Neural progenitor cell (in vitro differentiated cells): ENCODE results near the gene ELMOD1.

Experiments
- EZH2 ChIP-seq: fragments of 200-600 bp; sonication (generic); IDR thresholded peaks from 2 replicates; pipeline ENCODE4 v1.6.1; 2017; ENCODE audit warnings: antibody characterized with exemption, mild to moderate bottlenecking, moderate library complexity
- EZH2phosphoT487 ChIP-seq: fragments of 200-600 bp; sonication (generic); IDR thresholded peaks from 2 replicates; pipeline ENCODE4 v1.6.1; 2017; ENCODE audit warnings: antibody characterized with exemption
- TF ChIP-seq, protein P1 (sequence below): fragments of 200-600 bp; sonication (generic); IDR thresholded peaks from 2 replicates; pipeline ENCODE4 v1.5.1; 2017; ENCODE audit warnings: antibody characterized with exemption, mild to moderate bottlenecking

GRCh38 chr11:107648242-107648641 is 57.3 kb downstream of the ELMOD1 start:
- TF ChIP-seq, protein P1, sequence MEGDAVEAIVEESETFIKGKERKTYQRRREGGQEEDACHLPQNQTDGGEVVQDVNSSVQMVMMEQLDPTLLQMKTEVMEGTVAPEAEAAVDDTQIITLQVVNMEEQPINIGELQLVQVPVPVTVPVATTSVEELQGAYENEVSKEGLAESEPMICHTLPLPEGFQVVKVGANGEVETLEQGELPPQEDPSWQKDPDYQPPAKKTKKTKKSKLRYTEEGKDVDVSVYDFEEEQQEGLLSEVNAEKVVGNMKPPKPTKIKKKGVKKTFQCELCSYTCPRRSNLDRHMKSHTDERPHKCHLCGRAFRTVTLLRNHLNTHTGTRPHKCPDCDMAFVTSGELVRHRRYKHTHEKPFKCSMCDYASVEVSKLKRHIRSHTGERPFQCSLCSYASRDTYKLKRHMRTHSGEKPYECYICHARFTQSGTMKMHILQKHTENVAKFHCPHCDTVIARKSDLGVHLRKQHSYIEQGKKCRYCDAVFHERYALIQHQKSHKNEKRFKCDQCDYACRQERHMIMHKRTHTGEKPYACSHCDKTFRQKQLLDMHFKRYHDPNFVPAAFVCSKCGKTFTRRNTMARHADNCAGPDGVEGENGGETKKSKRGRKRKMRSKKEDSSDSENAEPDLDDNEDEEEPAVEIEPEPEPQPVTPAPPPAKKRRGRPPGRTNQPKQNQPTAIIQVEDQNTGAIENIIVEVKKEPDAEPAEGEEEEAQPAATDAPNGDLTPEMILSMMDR, result no peak
- TF ChIP-seq EZH2phosphoT487 (no peak), EZH2 (no peak)
